ENCODE measurements around the gene TXNDC9.
A peak's percentile ranks its signal among the peaks of the same experiment; 100 is the strongest.
"Not testable (repeated sequence)": the region's sequence is repeated elsewhere in the genome, so short reads cannot be mapped to it uniquely, and the experiment has no call there.

TXNDC9 gene

GRCh38 chr2:99325384-99325783, 10.7 kb downstream of the TXNDC9 start:
- DNase-seq (ENCODE audit: low read depth): no peak

- not testable (repeated sequence) for DNase-seq (ENCODE audit: low read depth)
Observed at GRCh38 chr2:99317873-99318200, 18.3 kb downstream of the TXNDC9 start.

GRCh38 chr2:99317161-99317872, 18.8 kb downstream of the TXNDC9 start:
- DNase-seq (ENCODE audit: low read depth): no peak

GRCh38 chr2:99301097-99301496, 35.0 kb downstream of the TXNDC9 start, which contains the start of gene LYG1:
Gene LYG1, minus strand, starts transcription at chr2:99301197. Its CDS starts 5,527 bp downstream, at chr2:99295670.
- not testable (repeated sequence) for DNase-seq (ENCODE audit: low read depth)

- no peak for DNase-seq (ENCODE audit: low read depth)
Observed at GRCh38 chr2:99299580-99299979, 36.6 kb downstream of the TXNDC9 start.

- DNase-seq (ENCODE audit: low read depth): no peak
Observed at GRCh38 chr2:99297994-99298393, 38.1 kb downstream of the TXNDC9 start.

- no peak for DNase-seq (ENCODE audit: low read depth)
Observed at GRCh38 chr2:99285526-99285925, 50.6 kb downstream of the TXNDC9 start.

GRCh38 chr2:99279969-99280695, 56.0 kb downstream of the TXNDC9 start:
- no peak for DNase-seq (ENCODE audit: low read depth)

- DNase-seq (ENCODE audit: low read depth): peak; percentile 77
Observed at GRCh38 chr2:99278793-99279291, 57.3 kb downstream of the TXNDC9 start.

GRCh38 chr2:99278195-99278765, 57.9 kb downstream of the TXNDC9 start:
- not testable (repeated sequence) for DNase-seq (ENCODE audit: low read depth)

- no peak for DNase-seq (ENCODE audit: low read depth)
Observed at GRCh38 chr2:99275882-99276281, 60.3 kb downstream of the TXNDC9 start.
